ENCODE results near the gene GNL1. TPM values are rescaled to one million over a fixed set of nuclear protein-coding genes. Genes with fewer than 3 reads are reported as not detected.
A peak's percentile ranks its signal among the peaks of the same experiment; 100 is the strongest.
"Not testable (repeated sequence)": the region's sequence is repeated elsewhere in the genome, so short reads cannot be mapped to it uniquely, and the experiment has no call there.

GNL1 gene
- total and polyA plus RNA-seq, 4 donors, result 10.1 to 18.2 (median 13.2) TPM

DNA sequence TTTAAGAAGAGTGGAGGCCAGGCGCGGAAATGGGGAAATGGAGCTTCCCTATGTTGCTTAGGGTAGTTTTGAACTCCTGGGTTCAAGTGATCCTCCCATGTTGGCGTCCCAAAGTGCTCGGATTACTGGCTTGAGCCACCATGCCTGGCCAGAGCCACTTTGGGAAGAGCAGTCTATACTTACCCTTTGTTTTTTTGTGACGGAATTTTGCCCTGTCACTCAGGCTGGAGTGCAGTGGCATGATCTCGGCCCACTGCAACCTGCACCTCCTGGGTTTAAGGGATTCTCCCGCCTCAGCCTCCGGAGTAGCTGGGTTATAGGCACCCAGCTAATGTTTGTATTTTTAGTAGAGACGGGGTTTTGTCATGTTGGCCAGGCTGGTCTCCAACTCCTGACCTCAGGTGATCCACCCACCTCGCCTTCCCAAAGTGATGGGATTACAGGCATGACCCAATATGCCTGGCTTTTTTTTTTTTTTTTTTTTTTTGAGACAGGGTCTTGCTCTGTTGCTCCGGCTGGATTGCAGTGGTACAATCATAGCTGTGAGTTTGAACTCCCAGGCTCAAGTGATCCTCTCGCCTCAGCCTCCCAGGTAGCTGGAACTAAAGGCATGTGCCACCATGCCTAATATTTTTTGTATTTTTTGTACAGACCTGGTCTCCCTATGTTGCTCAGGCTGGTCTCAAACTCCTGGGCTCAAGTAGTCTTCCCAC lies 42.8 kb upstream of the GNL1 start:
- H3K4me1 ChIP-seq (ENCODE audit: control insufficient read depth in 4 of 4, insufficient read depth in 4 of 4, low read length in 3 of 4), result peaks cover 0 to 4% (median 0%) of the 10 kb centered on the region in 4 donors
- no peak overlapping the region for H3K4me3 ChIP-seq (ENCODE audit: low read depth in 1 of 3, low read length in 3 of 3)
- H3K9me3 ChIP-seq (ENCODE audit: control insufficient read depth in 4 of 4, low read length in 3 of 4), result no peaks in the 10 kb centered on the region
- H3K9ac ChIP-seq (ENCODE audit: low read depth in 1 of 2, low read length in 2 of 2), result no peak overlapping the region
- 65% methylated on average over 12 of the region's 12 CpGs for WGBS
- H3K36me3 ChIP-seq (ENCODE audit: control insufficient read depth in 4 of 4, insufficient read depth in 3 of 4, low read depth in 1 of 4, low read length in 3 of 4), result peaks cover 15 to 41% (median 34%) of the 10 kb centered on the region in 4 donors
- H3K27ac ChIP-seq (ENCODE audit: low read depth in 1 of 2, low read length in 2 of 2), result no peak overlapping the region
- H3K27me3 ChIP-seq (ENCODE audit: control insufficient read depth in 4 of 4, insufficient read depth in 4 of 4, low read length in 3 of 4), result no peaks in the 10 kb centered on the region
- no peak for DNase-seq (ENCODE audit: low spot score)
- TF ChIP-seq REST (IDR thresholded peaks at IDR 0.05) (no peak), RAD21 (IDR thresholded peaks at IDR 0.05) (no peak), NR2F2 (IDR thresholded peaks at IDR 0.05) (no peak), FOXA2 (IDR thresholded peaks at IDR 0.05) (no peak), CTCF (IDR thresholded peaks at IDR 0.05; ENCODE audit: low read depth, low read length, missing input control) (no peak), FOXA1 (IDR thresholded peaks at IDR 0.05) (no peak)

- whole genome bisulfite sequencing, result 74% methylated on average over 15 of the region's 15 CpGs
- TF ChIP-seq EGR1 (IDR thresholded peaks at IDR 0.05; ENCODE audit: low read depth in 2 of 2), result peak; percentile 68 to 83
- TF ChIP-seq RAD21 (IDR thresholded peaks at IDR 0.05), result peak; percentile 81 to 89
- TF ChIP-seq CTCF (IDR thresholded peaks at IDR 0.05; ENCODE audit: low read depth, low read length, missing input control), result peak; percentile 93
- H3K9me3 ChIP-seq (ENCODE audit: control insufficient read depth in 4 of 4, low read length in 3 of 4); H3K9ac ChIP-seq (ENCODE audit: low read depth in 1 of 2, low read length in 2 of 2); H3K27me3 ChIP-seq (ENCODE audit: control insufficient read depth in 4 of 4, insufficient read depth in 4 of 4, low read length in 3 of 4); H3K4me3 ChIP-seq (ENCODE audit: low read depth in 1 of 3, low read length in 3 of 3); H3K27ac ChIP-seq (ENCODE audit: low read depth in 1 of 2, low read length in 2 of 2); H3K4me1 ChIP-seq (ENCODE audit: control insufficient read depth in 4 of 4, insufficient read depth in 4 of 4, low read length in 3 of 4): not testable (repeated sequence)
- DNase-seq (ENCODE audit: low spot score), result peak; percentile 88
- H3K36me3 ChIP-seq (ENCODE audit: control insufficient read depth in 4 of 4, insufficient read depth in 3 of 4, low read depth in 1 of 4, low read length in 3 of 4), result peaks cover 3 to 26% (median 18%) of the 10 kb centered on the region in 4 donors
Observed at GRCh38 chr6:30597315-30598144, 41.2 kb upstream of the GNL1 start.
